OCI-LY3 (cell line): ENCODE results near the gene CYFIP2.

Experiments
- H2AFZ ChIP-seq: fragments of 200-600, 300-600 bp; shearing (Covaris generic); 2 replicates; pipeline ENCODE4 v1.6.0; 2014; ENCODE audit warnings: antibody characterized with exemption, low read depth, low read length
- H3K27ac ChIP-seq: fragments of 200-600, 300-600 bp; sonication (generic); 2 replicates; pipeline ENCODE4 v1.5.1; 2014; ENCODE audit warnings: mild to moderate bottlenecking, low read length, moderate library complexity, mixed read lengths
- H3K27me3 ChIP-seq: fragments of 200-600, 300-600 bp; sonication (generic); 2 replicates; pipeline ENCODE4 v1.6.1; 2014; ENCODE audit warnings: low read depth, low read length, mixed read lengths
- H3K36me3 ChIP-seq: fragments of 200-600, 300-600 bp; sonication (generic); replicated peaks from 2 replicates; pipeline ENCODE3; 2014; ENCODE audit warnings: low read depth, low read length, mixed read lengths
- H3K4me1 ChIP-seq: fragments of 300-600, 200-600 bp; sonication (generic); 2 replicates; pipeline ENCODE4 v1.6.1; 2014; ENCODE audit warnings: low read length, mixed read lengths
- H3K4me2 ChIP-seq: fragments of 200-600, 300-600 bp; sonication (generic); 2 replicates; pipeline ENCODE4 v1.6.1; 2014; ENCODE audit warnings: low read length, mixed read lengths
- H3K4me3 ChIP-seq: fragments of 300-600, 200-600 bp; sonication (generic); 2 replicates; pipeline ENCODE4 v1.5.1; 2014; ENCODE audit warnings: antibody characterized with exemption, mild to moderate bottlenecking, low read length, moderate library complexity
- H3K79me2 ChIP-seq: fragments of 300-600, 200-600 bp; shearing (Covaris generic); 2 replicates; pipeline ENCODE4 v1.6.1; 2014; ENCODE audit warnings: mild to moderate bottlenecking, low read length, mixed read lengths
- H3K9ac ChIP-seq: fragments of 300-600, 200-600 bp; shearing (Covaris generic); 2 replicates; pipeline ENCODE4 v1.6.0; 2014; ENCODE audit warnings: mild to moderate bottlenecking, low read length, moderate library complexity
- H3K9me3 ChIP-seq: fragments of 200-600, 300-600 bp; shearing (Covaris generic); 2 replicates; pipeline ENCODE4 v1.6.1; 2014; ENCODE audit warnings: low read length, mixed read lengths; ENCODE audit not compliant: insufficient read depth
- H4K20me1 ChIP-seq: fragments of 200-600, 300-600 bp; sonication (generic); 2 replicates; pipeline ENCODE4 v1.6.1; 2016; ENCODE audit warnings: low read length, mixed read lengths; ENCODE audit not compliant: insufficient read depth
- CTCF ChIP-seq: fragments of 200-600, 300-600 bp; sonication (generic); IDR thresholded peaks from 2 replicates; pipeline ENCODE4 v1.5.1; 2014; ENCODE audit warnings: antibody characterized with exemption, low read length, low read depth
- EZH2phosphoT487 ChIP-seq: fragments of 200-600 bp; shearing (Covaris generic); IDR thresholded peaks from 2 replicates; pipeline ENCODE4 v1.6.1; 2018; ENCODE audit warnings: antibody characterized with exemption, mixed run types, low read depth

The CYFIP2 gene

GRCh38 chr5:157247267-157247666 is 18.7 kb upstream of the CYFIP2 start:
- Histone ChIP-seq H3K4me3 (no peak overlapping the region), H3K27ac (no peak overlapping the region), H3K9me3 (no peaks in the 10 kb centered on the region), H4K20me1 (no peaks in the 10 kb centered on the region), H3K36me3 (no peaks in the 10 kb centered on the region), H3K27me3 (no peaks in the 10 kb centered on the region), H2AFZ (no peak overlapping the region), H3K79me2 (no peaks in the 10 kb centered on the region), H3K4me2 (no peak overlapping the region), H3K9ac (no peak overlapping the region), H3K4me1 (no peaks in the 10 kb centered on the region)
- TF ChIP-seq EZH2phosphoT487 (no peak), CTCF (no peak)

- Histone ChIP-seq H3K9me3 (no peaks in the 10 kb centered on the region), H3K36me3 (no peaks in the 10 kb centered on the region), H4K20me1 (no peaks in the 10 kb centered on the region), H3K9ac (no peak overlapping the region), H3K4me3 (no peak overlapping the region), H3K27ac (no peak overlapping the region), H2AFZ (no peak overlapping the region), H3K4me2 (no peak overlapping the region), H3K79me2 (no peaks in the 10 kb centered on the region), H3K27me3 (no peaks in the 10 kb centered on the region), H3K4me1 (peaks cover 5% of the 10 kb centered on the region)
- no peak for TF ChIP-seq CTCF
- no peak for TF ChIP-seq EZH2phosphoT487
Measured at GRCh38 chr5:157248821-157249470, 17.0 kb upstream of the CYFIP2 start.

GRCh38 chr5:157252711-157253465 is 13.0 kb upstream of the CYFIP2 start:
- Histone ChIP-seq H3K9me3 (no peaks in the 10 kb centered on the region), H3K4me3 (peak overlapping the region; percentile 47), H2AFZ (peak overlapping the region; percentile 54), H3K9ac (no peak overlapping the region), H3K27me3 (no peaks in the 10 kb centered on the region), H3K4me1 (peaks cover 5% of the 10 kb centered on the region), H4K20me1 (no peaks in the 10 kb centered on the region), H3K79me2 (no peaks in the 10 kb centered on the region), H3K27ac (no peak overlapping the region), H3K36me3 (no peaks in the 10 kb centered on the region), H3K4me2 (peak overlapping the region; percentile 52)
- TF ChIP-seq EZH2phosphoT487 (no peak), CTCF (no peak)

- Histone ChIP-seq H3K9me3 (no peaks in the 10 kb centered on the region), H4K20me1 (no peaks in the 10 kb centered on the region), H3K79me2 (no peaks in the 10 kb centered on the region), H3K4me2 (peak overlapping the region; percentile 52), H3K4me1 (peaks cover 5% of the 10 kb centered on the region), H3K9ac (no peak overlapping the region), H3K27ac (no peak overlapping the region), H2AFZ (peak overlapping the region; percentile 54; the same call in 1 of the 2 replicates), H3K36me3 (no peaks in the 10 kb centered on the region), H3K27me3 (no peaks in the 10 kb centered on the region), H3K4me3 (peak overlapping the region; percentile 47)
- TF ChIP-seq CTCF (peak; percentile 84), EZH2phosphoT487 (no peak)
Measured at GRCh38 chr5:157253547-157253946, 12.4 kb upstream of the CYFIP2 start.
